ENCODE measurements around the gene SLC44A1.

DNA sequence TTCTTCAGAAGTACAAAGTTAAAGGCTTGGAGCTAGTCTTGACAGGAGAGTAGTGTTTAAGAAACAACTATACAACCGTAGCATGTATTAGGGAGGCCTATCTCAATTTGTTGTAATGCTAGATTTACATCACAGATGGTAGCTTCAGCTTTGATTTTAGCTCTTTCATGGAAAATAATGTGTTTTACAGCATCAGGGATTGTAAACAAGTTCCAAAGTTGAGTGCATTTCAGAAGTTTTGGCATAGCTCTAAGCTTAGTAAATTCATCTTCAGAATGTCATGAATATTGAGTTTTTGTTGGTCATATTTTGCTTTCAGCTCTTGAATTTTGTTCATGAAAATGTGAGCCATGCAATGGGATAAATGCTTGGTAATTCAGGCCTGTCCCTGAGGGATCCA lies 30.7 kb downstream of the SLC44A1 start:
- TF ChIP-seq, protein P1, sequence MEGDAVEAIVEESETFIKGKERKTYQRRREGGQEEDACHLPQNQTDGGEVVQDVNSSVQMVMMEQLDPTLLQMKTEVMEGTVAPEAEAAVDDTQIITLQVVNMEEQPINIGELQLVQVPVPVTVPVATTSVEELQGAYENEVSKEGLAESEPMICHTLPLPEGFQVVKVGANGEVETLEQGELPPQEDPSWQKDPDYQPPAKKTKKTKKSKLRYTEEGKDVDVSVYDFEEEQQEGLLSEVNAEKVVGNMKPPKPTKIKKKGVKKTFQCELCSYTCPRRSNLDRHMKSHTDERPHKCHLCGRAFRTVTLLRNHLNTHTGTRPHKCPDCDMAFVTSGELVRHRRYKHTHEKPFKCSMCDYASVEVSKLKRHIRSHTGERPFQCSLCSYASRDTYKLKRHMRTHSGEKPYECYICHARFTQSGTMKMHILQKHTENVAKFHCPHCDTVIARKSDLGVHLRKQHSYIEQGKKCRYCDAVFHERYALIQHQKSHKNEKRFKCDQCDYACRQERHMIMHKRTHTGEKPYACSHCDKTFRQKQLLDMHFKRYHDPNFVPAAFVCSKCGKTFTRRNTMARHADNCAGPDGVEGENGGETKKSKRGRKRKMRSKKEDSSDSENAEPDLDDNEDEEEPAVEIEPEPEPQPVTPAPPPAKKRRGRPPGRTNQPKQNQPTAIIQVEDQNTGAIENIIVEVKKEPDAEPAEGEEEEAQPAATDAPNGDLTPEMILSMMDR (IDR thresholded peaks at IDR 0.05), result no peak
- no peak for TF ChIP-seq POLR2A (IDR thresholded peaks at IDR 0.05)

All from Peyer's patch (tissue), 4 donors.